ENCODE data around the gene ZNF205.

ZNF205 gene

GRCh38 chr16:3149630-3150345, 37.4 kb downstream of the ZNF205 start:
- TF ChIP-seq CTCF (IDR thresholded peaks at IDR 0.05; ENCODE audit: extremely low read depth, missing control alignments), result peak; percentile 61
- peak; percentile 84 for DNase-seq (ENCODE audit: low spot score)

- peak; percentile 98 for DNase-seq (ENCODE audit: low spot score)
- TF ChIP-seq CTCF (IDR thresholded peaks at IDR 0.05; ENCODE audit: extremely low read depth, missing control alignments), result no peak
These were observed 38.2 kb downstream of the ZNF205 start for GRCh38 chr16:3150346-3151218.

GRCh38 chr16:3152027-3152276, 39.6 kb downstream of the ZNF205 start:
- no peak for DNase-seq (ENCODE audit: low spot score)
- no peak for TF ChIP-seq CTCF (IDR thresholded peaks at IDR 0.05; ENCODE audit: extremely low read depth, missing control alignments)

- DNase-seq (ENCODE audit: low spot score), result peak; percentile 64
- peak; percentile 62 for TF ChIP-seq CTCF (IDR thresholded peaks at IDR 0.05; ENCODE audit: extremely low read depth, missing control alignments)
These were observed 40.0 kb downstream of the ZNF205 start for GRCh38 chr16:3152277-3152990.

GRCh38 chr16:3152991-3153368, 40.6 kb downstream of the ZNF205 start:
- no peak for DNase-seq (ENCODE audit: low spot score)
- no peak for TF ChIP-seq CTCF (IDR thresholded peaks at IDR 0.05; ENCODE audit: extremely low read depth, missing control alignments)

GRCh38 chr16:3155181-3155580, 42.8 kb downstream of the ZNF205 start:
- no peak for TF ChIP-seq CTCF (IDR thresholded peaks at IDR 0.05; ENCODE audit: extremely low read depth, missing control alignments)

GRCh38 chr16:3155972-3156371, 43.6 kb downstream of the ZNF205 start:
- DNase-seq (ENCODE audit: low spot score), result no peak
- no peak for TF ChIP-seq CTCF (IDR thresholded peaks at IDR 0.05; ENCODE audit: extremely low read depth, missing control alignments)

More at GRCh38 chr16:3155181-3155580, 42.8 kb downstream of the ZNF205 start:
- DNase-seq (ENCODE audit: low spot score), result no peak

Measured in GM20000 (cell line).